HepG2 (cell line): Measurements from ENCODE around the gene RPL36AL. TPM values are rescaled to one million over a fixed set of nuclear protein-coding genes. Genes with fewer than 3 reads are reported as not detected.

Experiments
- ATAC-seq: fragments of 200-7000 bp; cut with Tn5 transposase; 3 replicates; pipeline ENCODE4 v1.9.1; 2020; ENCODE audit warnings: mild to moderate bottlenecking, moderate library complexity
- Bru-seq: library from RNA; stranded (reverse); fragments of 400-500 nt; gene quantifications from one replicate; lab custom pipeline; 2021; lab: Mats Ljungman, UMichigan
- BruChase-seq, 2 experiments: library from RNA; stranded (reverse); fragments of 400-500 nt; gene quantifications; one replicate each; lab custom pipeline; 2021; lab: Mats Ljungman, UMichigan
- BruUV-seq: library from RNA; stranded (reverse); fragments of 400-500 nt; replicated peaks from 2 replicates; lab custom pipeline; 2021; lab: Mats Ljungman, UMichigan
- CTCF ChIA-PET: fragments of 300-600 bp; formaldehyde crosslinking; extraction: SDS; loops from one replicate; lab custom pipeline; 2021; ENCODE audit warnings: low total read pairs, inconsistent platforms, low intra/inter-chr PET ratio; lab: Yijun Ruan, JAX
- POLR2A ChIA-PET: fragments of 350-600 bp; sonication (Branson Sonifier 250); formaldehyde crosslinking; loops from one replicate; lab custom pipeline; 2020; ENCODE audit warnings: antibody characterized with exemption, inconsistent platforms; lab: Yijun Ruan, JAX
- DNase-seq: peaks from one replicate; pipeline ENCODE4 v3.0.0-alpha.2; 2015; ENCODE audit warnings: low spot score
- FAIRE-seq: peaks from 3 replicates; lab custom pipeline; 2011; peaks lifted over from hg19 to GRCh38; lab: Jason Lieb, UNC
- H2AFZ ChIP-seq: one replicate; pipeline ENCODE4 v1.6.1; 2011; ENCODE audit warnings: low read length, inconsistent platforms
- H3K27ac ChIP-seq: fragments of 300-600 bp; 3 replicates; pipeline ENCODE4 v1.8.0; 2011; ENCODE audit warnings: mixed run types, mild to moderate bottlenecking, mixed read lengths, low read length, inconsistent platforms; ENCODE audit not compliant: insufficient read depth; ENCODE audit errors: extremely low read length
- H3K27me3 ChIP-seq, 2 experiments: fragments of 200-600 bp in 1 of 2; 2 replicates in 1 of 2; 3 replicates in 1 of 2; pipeline versions ENCODE4 v1.6.0 to v1.8.0; 2011; ENCODE audit warnings: low read length in 2 of 2, mild to moderate bottlenecking in 2 of 2, moderate library complexity in 2 of 2, inconsistent platforms in 1 of 2; ENCODE audit not compliant: insufficient read depth in 2 of 2, control insufficient read depth in 1 of 2
- H3K36me3 ChIP-seq, 2 experiments: fragments of 200-600 bp in 1 of 2; replicated peaks in 1 of 2; 2 replicates in 1 of 2; 3 replicates in 1 of 2; pipeline versions ENCODE4 v1.5.1 to v1.8.0; 2011; ENCODE audit warnings: low read length in 2 of 2, inconsistent platforms in 1 of 2; ENCODE audit not compliant: insufficient read depth in 2 of 2, control insufficient read depth in 1 of 2
- H3K4me1 ChIP-seq: 2 replicates; pipeline ENCODE4 v1.5.1; 2012; ENCODE audit warnings: low read length, inconsistent platforms; ENCODE audit not compliant: insufficient read depth
- H3K4me2 ChIP-seq: 2 replicates; pipeline ENCODE4 v1.6.0; 2011; ENCODE audit warnings: low read depth, low read length, inconsistent platforms
- H3K4me3 ChIP-seq, 3 experiments: fragments of 200-600 bp in 1 of 3; sonication (generic), shearing (Covaris generic) in 1 of 3; replicated peaks in 1 of 3; 2 replicates each; pipeline ENCODE4 v1.5.1; 2011 to 2016; ENCODE audit warnings: low read length in 3 of 3, inconsistent platforms in 2 of 3, low read depth in 2 of 3, mild to moderate bottlenecking in 2 of 3, control low read depth in 1 of 3, mixed read lengths in 1 of 3; ENCODE audit not compliant: insufficient read depth in 1 of 3
- H3K79me2 ChIP-seq: one replicate; pipeline ENCODE4 v1.6.1; 2011; ENCODE audit warnings: low read length, inconsistent platforms; ENCODE audit not compliant: insufficient read depth
- H3K9ac ChIP-seq: 2 replicates; pipeline ENCODE4 v1.6.0; 2011; ENCODE audit warnings: mild to moderate bottlenecking, low read depth, low read length, inconsistent platforms; ENCODE audit not compliant: insufficient read depth
- H3K9me3 ChIP-seq: 2 replicates; pipeline ENCODE4 v1.5.1; 2012; ENCODE audit warnings: mild to moderate bottlenecking, low read length
- H4K20me1 ChIP-seq: 2 replicates; pipeline ENCODE4 v1.6.0; 2011; ENCODE audit warnings: inconsistent platforms, mild to moderate bottlenecking, low read length, moderate library complexity; ENCODE audit not compliant: insufficient read depth
- ARNT2 ChIP-seq: sonication (generic); formaldehyde crosslinking; IDR thresholded peaks from 2 replicates; pipeline ENCODE4 v1.8.0; 2022; ENCODE audit warnings: mild to moderate bottlenecking, low read depth, missing genetic modification reagents, moderate library complexity
- CHCHD3 ChIP-seq: sonication (generic); formaldehyde crosslinking; IDR thresholded peaks from 2 replicates; pipeline ENCODE4 v1.8.0; 2022; ENCODE audit warnings: mild to moderate bottlenecking, missing genetic modification reagents, moderate library complexity
- ELF3 ChIP-seq: IDR thresholded peaks from 2 replicates; pipeline ENCODE4 v1.6.1; 2016; ENCODE audit warnings: missing genetic modification reagents, missing compliant biosample characterization
- KDM5A ChIP-seq: fragments of 200-600 bp; sonication (generic); IDR thresholded peaks from 2 replicates; pipeline ENCODE4 v1.7.0; 2018; ENCODE audit warnings: antibody characterized with exemption, mild to moderate bottlenecking, low read length, borderline replicate concordance
- KDM6A ChIP-seq: IDR thresholded peaks from 2 replicates; pipeline ENCODE4 v1.6.1; 2016; ENCODE audit warnings: low read depth
- NR2F6 ChIP-seq, 2 experiments: IDR thresholded peaks; 2 replicates each; pipeline ENCODE4 v1.6.1; 2016; ENCODE audit warnings: antibody characterized with exemption in 1 of 2, mild to moderate bottlenecking in 1 of 2
- SP2 ChIP-seq: sonication (generic); formaldehyde crosslinking; IDR thresholded peaks from 2 replicates; pipeline ENCODE4 v1.5.1; 2020; ENCODE audit warnings: mild to moderate bottlenecking, missing genetic modification reagents
- SP4 ChIP-seq: sonication (generic); formaldehyde crosslinking; IDR thresholded peaks from 2 replicates; pipeline ENCODE4 v1.8.1; 2023; ENCODE audit warnings: mild to moderate bottlenecking, missing genetic modification reagents
- ZNF281 ChIP-seq: sonication (generic); formaldehyde crosslinking; IDR thresholded peaks from 2 replicates; pipeline ENCODE4 v1.4.0; 2020; ENCODE audit warnings: missing genetic modification reagents, borderline replicate concordance
- ZNF431 ChIP-seq: sonication (generic); formaldehyde crosslinking; IDR thresholded peaks from 2 replicates; pipeline ENCODE4 v1.9.0; 2022; ENCODE audit warnings: missing genetic modification reagents, low read depth, mild to moderate bottlenecking, borderline replicate concordance
- ZNF598 ChIP-seq: sonication (generic); formaldehyde crosslinking; IDR thresholded peaks from 2 replicates; pipeline ENCODE4 v1.5.1; 2020; ENCODE audit warnings: mild to moderate bottlenecking, missing genetic modification reagents, borderline replicate concordance
- ZNF614 ChIP-seq: IDR thresholded peaks from 2 replicates; pipeline ENCODE4 v1.6.1; 2018; ENCODE audit warnings: missing biosample characterization, missing genetic modification reagents, inconsistent platforms, borderline replicate concordance
- ZSCAN9 ChIP-seq: IDR thresholded peaks from 2 replicates; pipeline ENCODE4 v1.6.1; 2016; ENCODE audit warnings: borderline replicate concordance
- WGBS: methylation state at CpG from one replicate; pipeline ENCODE4 v1.1.6; 2017; ENCODE audit warnings: low lambda C conversion rate; 5-methylcytosine and 5-hydroxymethylcytosine counted together
- in situ Hi-C: cut with HindIII; loops from 2 replicates; pipeline ENCODE4 v1.10.0; 2017; ENCODE audit warnings: low pct_unique_long_range_greater_than_20kb; ENCODE audit not compliant: extremely low pct_ligation_motif_present
- intact Hi-C: fragments of 100-400 bp; cut with micrococcal nuclease; formaldehyde crosslinking; loops from one replicate; pipeline ENCODE4 v1.10.0; 2022; ENCODE audit not compliant: unreplicated experiment
- long read RNA-seq, 2 experiments: library from RNA in 1 of 2; library from polyadenylated mRNA in 1 of 2; stranded (forward) in 1 of 2; unstranded in 1 of 2; transcript quantifications; one replicate each; pipeline ENCODE4 v2.0.0, GENCODE V29; 2019 to 2022
- polyA minus RNA-seq, 3 experiments: library from RNA; depleted of rRNA, polyadenylated mRNA; stranded (reverse); fragments of >200 nt; gene quantifications; 2 replicates each; pipeline ENCODE4 v1.2.3, GENCODE V29; 2011; ENCODE audit warnings: low replicate concordance in 1 of 3
- polyA plus RNA-seq, 8 experiments: library from polyadenylated mRNA; depleted of rRNA in 3 of 8; stranded (reverse) in 7 of 8; unstranded in 1 of 8; fragments of >200 nt; fragmentation: Illumina TruSeq in 4 of 8; extraction: Trizol in 4 of 8; gene quantifications; 2 replicates each; pipeline versions ENCODE4 v1.2.1 to v1.2.3, GENCODE V29; 2011 to 2016; ENCODE audit warnings: low read depth in 4 of 8, missing spikeins in 1 of 8, mixed read lengths in 1 of 8; ENCODE audit not compliant: insufficient read depth in 1 of 8
- total RNA-seq, 5 experiments: library from RNA; depleted of rRNA; stranded (reverse); fragments of >200 nt; fragmentation: Illumina TruSeq; extraction: Trizol; gene quantifications; 2 replicates each; pipeline ENCODE4 v1.2.3, GENCODE V29; 2016; ENCODE audit warnings: low read depth in 1 of 5

Gene RPL36AL
- total RNA-seq (2016; rRNA removed; fragmentation: Illumina TruSeq; extraction: Trizol) (294 and 383 TPM in 2 replicates), polyA plus RNA-seq (2011; rRNA removed) (84.2 and 90.0 TPM in 2 replicates), polyA minus RNA-seq (2011; rRNA and poly(A)+ RNA removed; ENCODE audit: low replicate concordance) (4.9 and 21.4 TPM in 2 replicates), Bru-seq, nascent RNA (percentile 98 among the genes with signal in this experiment), BruChase-seq, experiment 1, labeled RNA remaining after a 6-hour chase (percentile 98 among the genes with signal in this experiment), BruChase-seq, experiment 2, labeled RNA remaining after a 2-hour chase (percentile 99 among the genes with signal in this experiment)
- 88.6 and 90.1 TPM in 2 replicates for total RNA-seq (2016; cell fraction: cytosol; rRNA removed; fragmentation: Illumina TruSeq; extraction: Trizol; ENCODE audit: low read depth)
- total RNA-seq (2016; cell fraction: insoluble cytoplasmic fraction; rRNA removed; fragmentation: Illumina TruSeq; extraction: Trizol): 283 and 392 TPM in 2 replicates
- total RNA-seq (2016; cell fraction: membrane; rRNA removed; fragmentation: Illumina TruSeq; extraction: Trizol): 101 and 102 TPM in 2 replicates
- total RNA-seq (2016; cell fraction: nucleus; rRNA removed; fragmentation: Illumina TruSeq; extraction: Trizol): 94.7 and 104 TPM in 2 replicates
- 86.6 and 126 TPM in 2 replicates for polyA plus RNA-seq (2011; cell fraction: cytosol; rRNA removed)
- polyA plus RNA-seq (2011; cell fraction: nucleus; rRNA removed): 25.3 and 33.1 TPM in 2 replicates
- polyA plus RNA-seq (2012): 175 and 257 TPM in 2 replicates
- polyA plus RNA-seq (2016; cell fraction: cytosol; fragmentation: Illumina TruSeq; extraction: Trizol; ENCODE audit: low read depth): 98.6 and 103 TPM in 2 replicates
- 442 and 461 TPM in 2 replicates for polyA plus RNA-seq (2016; cell fraction: insoluble cytoplasmic fraction; fragmentation: Illumina TruSeq; extraction: Trizol; ENCODE audit: low read depth)
- 108 and 109 TPM in 2 replicates for polyA plus RNA-seq (2016; cell fraction: membrane; fragmentation: Illumina TruSeq; extraction: Trizol; ENCODE audit: low read depth)
- polyA plus RNA-seq (2016; cell fraction: nucleus; fragmentation: Illumina TruSeq; extraction: Trizol; ENCODE audit: insufficient read depth, low read depth): 176 and 178 TPM in 2 replicates
- polyA minus RNA-seq (2011; cell fraction: cytosol; rRNA and poly(A)+ RNA removed): 35.3 and 38.6 TPM in 2 replicates
- 19.6 and 28.7 TPM in 2 replicates for polyA minus RNA-seq (2011; cell fraction: nucleus; rRNA and poly(A)+ RNA removed)
- long read RNA-seq, experiment 1, transcript RPL36AL-201 (2 exons, 746 nt): major isoform, 380 of 391 reads
- long read RNA-seq, experiment 1, partial matches to known transcripts: 9 of 391 reads
- long read RNA-seq, experiment 1, other reads (novel, unspliced or antisense): 2 of 391 reads
- long read RNA-seq, experiment 2, transcript RPL36AL-201 (2 exons, 746 nt): major isoform, 308 of 353 reads
- long read RNA-seq, experiment 2, partial matches to known transcripts: 40 of 353 reads
- long read RNA-seq, experiment 2, other reads (novel, unspliced or antisense): 5 of 353 reads

GRCh38 chr14:49620182-49621113 is at the start of gene RPL36AL, which contains the start of gene MGAT2:
Gene RPL36AL, minus strand, starts transcription at chr14:49620626. Its CDS starts 1,522 bp downstream, at chr14:49619104.
Gene MGAT2, plus strand, starts transcription at chr14:49620799. Its CDS starts 470 bp downstream, at chr14:49621269.
- BruUV-seq: no TSS peak
- H3K36me3 ChIP-seq: peaks cover 0 to 14% of the 10 kb centered on the region in 2 experiments; a peak in 2 of 5 replicates
- H3K9ac ChIP-seq: peak within 1 kb of the TSS; percentile 96
- H3K4me1 ChIP-seq: peaks cover 62% of the 10 kb centered on the region
- ATAC-seq (peak; percentile 97), FAIRE-seq (no peak), DNase-seq (peak; percentile 95)
- H3K9me3 ChIP-seq: no peaks in the 10 kb centered on the region
- ChIA-PET CTCF (interaction anchor here (1.0 kb wide), 1 partner anchor 14 kb away, joined by 3 read pairs; no protein-coding TSS in a partner anchor), POLR2A (interaction anchor here (0.6 to 3.4 kb wide), 26 partner anchors 8 to 242 kb away, joined by 3 to 65 read pairs (median 6); partner anchors contain the start of genes DNAAF2, KLHDC2, LRR1 and NEMF)
- intact Hi-C loops (loop anchor here (2.0 kb wide), 2 partner anchors 24 to 34 kb away; partner anchors contain the start of gene RPS29), in situ Hi-C loops (no loop called here)
- under 1% methylated on average over 32 of the region's 85 CpGs for WGBS
- H3K79me2 ChIP-seq: peaks cover 58% of the 10 kb centered on the region
- H4K20me1 ChIP-seq: peaks cover 12% of the 10 kb centered on the region
- peak within 1 kb of the TSS; percentile 95 for H3K4me2 ChIP-seq
- no peak within 1 kb of the TSS for H2AFZ ChIP-seq
- peak within 1 kb of the TSS; percentile 81 to 92 (median 92) for H3K4me3 ChIP-seq
- peak within 1 kb of the TSS; percentile 94 for H3K27ac ChIP-seq
- no peaks in the 10 kb centered on the region; a peak in 1 of 5 replicates for H3K27me3 ChIP-seq
- TF ChIP-seq SP4 (CRISPR knock-in tag) (0 out of 2 replicates have a peak, but pooled peaks have one; percentile 22), ZNF614 (0 out of 2 replicates have a peak, but pooled peaks have one; percentile 25), ELF3 (CRISPR knock-in tag) (peak; percentile 93), ZNF598 (CRISPR knock-in tag) (0 out of 2 replicates have a peak, but pooled peaks have one; percentile 26), ARNT2 (CRISPR knock-in tag) (peak; percentile 62; the same call in 1 of the 2 replicates), KDM5A (peak; percentile 66; the same call in 1 of the 2 replicates), SP2 (CRISPR knock-in tag) (peak; percentile 98), NR2F6 (IDR thresholded peaks at IDR 0.05) (no peak; the same call in 1 of the 2 replicates), NR2F6 (CRISPR knock-in tag; IDR thresholded peaks at IDR 0.05) (peak; percentile 39; the same call in 1 of the 2 replicates), ZSCAN9 (CRISPR knock-in tag) (no peak), ZNF281 (CRISPR knock-in tag) (peak; percentile 13; the same call in 1 of the 2 replicates), CHCHD3 (CRISPR knock-in tag) (0 out of 2 replicates have a peak, but pooled peaks have one; percentile 37), ZNF431 (CRISPR knock-in tag) (0 out of 2 replicates have a peak, but pooled peaks have one; percentile 43), KDM6A (no peak)
